Skeletal muscle tissue (tissue), 4 donors: ENCODE measurements around the gene FAM83G. TPM values are rescaled to one million over a fixed set of nuclear protein-coding genes. Genes with fewer than 3 reads are reported as not detected.

Experiments
- H3K27ac ChIP-seq: one replicate; pipeline ENCODE4 v1.7.0; 2013; ENCODE audit warnings: mild to moderate bottlenecking, low read depth, low read length, inconsistent platforms
- H3K27me3 ChIP-seq, 3 donors: one replicate each; pipeline ENCODE4 v1.7.0; 2013; ENCODE audit warnings: low read length in 3 of 3; ENCODE audit not compliant: control insufficient read depth in 3 of 3, insufficient read depth in 3 of 3
- H3K36me3 ChIP-seq, 3 donors: one replicate each; pipeline ENCODE4 v1.7.0; 2013; ENCODE audit warnings: low read length in 3 of 3; ENCODE audit not compliant: control insufficient read depth in 3 of 3, insufficient read depth in 3 of 3
- H3K4me1 ChIP-seq, 3 donors: one replicate each; pipeline ENCODE4 v1.7.0; 2013; ENCODE audit warnings: low read length in 3 of 3, mild to moderate bottlenecking in 3 of 3; ENCODE audit not compliant: control insufficient read depth in 3 of 3, insufficient read depth in 3 of 3
- H3K4me3 ChIP-seq, 3 donors: one replicate each; pipeline ENCODE4 v1.7.0; 2013; ENCODE audit warnings: low read length in 3 of 3
- H3K9ac ChIP-seq, 3 donors: one replicate each; pipeline ENCODE4 v1.7.0; 2013; ENCODE audit warnings: low read length in 3 of 3, mild to moderate bottlenecking in 3 of 3, moderate library complexity in 2 of 3, low read depth in 1 of 3
- H3K9me3 ChIP-seq, 3 donors: one replicate each; pipeline ENCODE4 v1.7.0; 2013; ENCODE audit warnings: low read length in 3 of 3; ENCODE audit not compliant: control insufficient read depth in 3 of 3
- total RNA-seq: library from RNA; depleted of rRNA; stranded (reverse); fragments of >200 nt; gene quantifications from one replicate; pipeline ENCODE4 v1.2.3, GENCODE V29; 2014
- donor health status: Osteomylitis.

The FAM83G gene
- total RNA-seq, 1 donor from 2014 or later = 0.52 TPM

GRCh38 chr17:18981335-18981641 is 23.3 kb downstream of the FAM83G start:
- no peak overlapping the region for H3K4me3 ChIP-seq
- H3K9ac ChIP-seq = no peak overlapping the region
- H3K36me3 ChIP-seq = no peaks in the 10 kb centered on the region
- H3K9me3 ChIP-seq = no peaks in the 10 kb centered on the region
- no peaks in the 10 kb centered on the region for H3K27me3 ChIP-seq
- no peaks in the 10 kb centered on the region for H3K4me1 ChIP-seq
- H3K27ac ChIP-seq = no peak overlapping the region

- Histone ChIP-seq H3K9ac (no peak overlapping the region), H3K27me3 (no peaks in the 10 kb centered on the region), H3K36me3 (no peaks in the 10 kb centered on the region)
These were observed 23.8 kb downstream of the FAM83G start for GRCh38 chr17:18980682-18981334.

GRCh38 chr17:18978655-18979054 is 25.9 kb downstream of the FAM83G start:
- H3K27me3 ChIP-seq = no peaks in the 10 kb centered on the region
- H3K36me3 ChIP-seq = no peaks in the 10 kb centered on the region
- no peak overlapping the region for H3K9ac ChIP-seq
- H3K4me3 ChIP-seq = no peak overlapping the region
- H3K27ac ChIP-seq = no peak overlapping the region
- H3K9me3 ChIP-seq = no peaks in the 10 kb centered on the region
- H3K4me1 ChIP-seq = no peaks in the 10 kb centered on the region

More at GRCh38 chr17:18980682-18981334, 23.8 kb downstream of the FAM83G start:
- Histone ChIP-seq H3K4me3 (no peak overlapping the region), H3K4me1 (no peaks in the 10 kb centered on the region), H3K27ac (no peak overlapping the region), H3K9me3 (no peaks in the 10 kb centered on the region)

GRCh38 chr17:18978050-18978449 is 26.5 kb downstream of the FAM83G start:
- no peak overlapping the region for H3K4me3 ChIP-seq
- H3K27me3 ChIP-seq = no peaks in the 10 kb centered on the region
- no peaks in the 10 kb centered on the region for H3K9me3 ChIP-seq
- no peak overlapping the region for H3K9ac ChIP-seq
- no peaks in the 10 kb centered on the region for H3K4me1 ChIP-seq
- no peaks in the 10 kb centered on the region for H3K36me3 ChIP-seq
- no peak overlapping the region for H3K27ac ChIP-seq

- Histone ChIP-seq H3K4me3 (no peak overlapping the region), H3K4me1 (no peaks in the 10 kb centered on the region), H3K27ac (no peak overlapping the region), H3K9me3 (no peaks in the 10 kb centered on the region), H3K36me3 (no peaks in the 10 kb centered on the region), H3K9ac (no peak overlapping the region), H3K27me3 (no peaks in the 10 kb centered on the region)
These were observed 26.9 kb downstream of the FAM83G start for GRCh38 chr17:18977646-18978045.

- H3K9me3 ChIP-seq = no peaks in the 10 kb centered on the region
- no peak overlapping the region for H3K27ac ChIP-seq
- no peak overlapping the region for H3K4me3 ChIP-seq
- H3K9ac ChIP-seq = no peak overlapping the region
- no peaks in the 10 kb centered on the region for H3K36me3 ChIP-seq
- H3K4me1 ChIP-seq = no peaks in the 10 kb centered on the region
- H3K27me3 ChIP-seq = no peaks in the 10 kb centered on the region
These were observed 27.5 kb downstream of the FAM83G start for GRCh38 chr17:18977021-18977420.

GRCh38 chr17:18976201-18976600 is 28.4 kb downstream of the FAM83G start:
- no peak overlapping the region for H3K9ac ChIP-seq
- H3K4me1 ChIP-seq = no peaks in the 10 kb centered on the region
- H3K27ac ChIP-seq = no peak overlapping the region
- no peaks in the 10 kb centered on the region for H3K9me3 ChIP-seq
- no peak overlapping the region for H3K4me3 ChIP-seq
- no peaks in the 10 kb centered on the region for H3K36me3 ChIP-seq
- H3K27me3 ChIP-seq = no peaks in the 10 kb centered on the region

GRCh38 chr17:18975597-18975996 is 29.0 kb downstream of the FAM83G start:
- Histone ChIP-seq H3K9me3 (no peaks in the 10 kb centered on the region), H3K27me3 (no peaks in the 10 kb centered on the region), H3K9ac (no peak overlapping the region), H3K4me1 (no peaks in the 10 kb centered on the region), H3K36me3 (no peaks in the 10 kb centered on the region), H3K27ac (no peak overlapping the region), H3K4me3 (no peak overlapping the region)

- Histone ChIP-seq H3K4me1 (no peaks in the 10 kb centered on the region), H3K27ac (no peak overlapping the region), H3K27me3 (no peaks in the 10 kb centered on the region), H3K9me3 (no peaks in the 10 kb centered on the region), H3K9ac (no peak overlapping the region), H3K4me3 (no peak overlapping the region), H3K36me3 (no peaks in the 10 kb centered on the region)
These were observed 30.0 kb downstream of the FAM83G start for GRCh38 chr17:18974407-18975149.

- Histone ChIP-seq H3K9me3 (no peaks in the 10 kb centered on the region), H3K4me1 (peaks cover 12 to 19% (median 15%) of the 10 kb centered on the region in 3 donors), H3K36me3 (no peaks in the 10 kb centered on the region), H3K4me3 (no peak overlapping the region), H3K9ac (no peak overlapping the region), H3K27ac (no peak overlapping the region), H3K27me3 (no peaks in the 10 kb centered on the region)
These were observed 32.8 kb downstream of the FAM83G start for GRCh38 chr17:18971801-18972200.
